Ishikawa (cell line): ENCODE data around the gene NDUFA3.

Experiments
- CEBPB ChIP-seq: IDR thresholded peaks from 2 replicates; pipeline ENCODE4 v1.6.1; 2012
- CREB1 ChIP-seq: IDR thresholded peaks from 2 replicates; pipeline ENCODE4 v1.6.1; 2012; ENCODE audit warnings: low read depth
- EGR1 ChIP-seq: IDR thresholded peaks from 2 replicates; pipeline ENCODE4 v1.6.1; 2012
- EP300 ChIP-seq: IDR thresholded peaks from 2 replicates; pipeline ENCODE4 v1.6.1; 2012; ENCODE audit warnings: borderline replicate concordance
- FOXM1 ChIP-seq: IDR thresholded peaks from 2 replicates; pipeline ENCODE4 v1.6.1; 2012; ENCODE audit warnings: low read depth, borderline replicate concordance
- MAX ChIP-seq: IDR thresholded peaks from 2 replicates; pipeline ENCODE4 v1.6.1; 2012
- NFIC ChIP-seq: IDR thresholded peaks from 2 replicates; pipeline ENCODE4 v1.6.1; 2012
- RAD21 ChIP-seq: IDR thresholded peaks from 2 replicates; pipeline ENCODE4 v1.6.1; 2012; ENCODE audit warnings: low read depth
- REST ChIP-seq: IDR thresholded peaks from 2 replicates; pipeline ENCODE4 v1.6.1; 2012; ENCODE audit warnings: low read depth, mild to moderate bottlenecking
- TAF1 ChIP-seq: IDR thresholded peaks from 2 replicates; pipeline ENCODE4 v1.6.1; 2012; ENCODE audit warnings: low read depth, mild to moderate bottlenecking
- TCF12 ChIP-seq: IDR thresholded peaks from 2 replicates; pipeline ENCODE4 v1.6.1; 2012; ENCODE audit warnings: low read depth
- TEAD4 ChIP-seq: IDR thresholded peaks from 2 replicates; pipeline ENCODE4 v1.6.1; 2012
- USF1 ChIP-seq: IDR thresholded peaks from 2 replicates; pipeline ENCODE4 v1.6.1; 2012
- YY1 ChIP-seq: IDR thresholded peaks from 2 replicates; pipeline ENCODE4 v1.6.1; 2012; ENCODE audit warnings: low read depth
- ZBTB7A ChIP-seq: IDR thresholded peaks from 2 replicates; pipeline ENCODE4 v1.6.1; 2012; ENCODE audit warnings: low read depth

NDUFA3 gene

GRCh38 chr19:54137699-54138488 lies 35.2 kb downstream of the NDUFA3 start, which contains the start of gene CNOT3:
CNOT3 (plus strand) TSS chr19:54137762; CDS start chr19:54142979, 5,217 bp downstream.
- TF ChIP-seq REST (no peak), EP300 (no peak), TEAD4 (0 out of 2 replicates have a peak, but pooled peaks have one; percentile 1), EGR1 (peak; percentile 8; the same call in 1 of the 2 replicates), TCF12 (no peak), TAF1 (peak; percentile 89), FOXM1 (no peak), RAD21 (no peak), MAX (peak; percentile 84), ZBTB7A (peak; percentile 28; the same call in 1 of the 2 replicates), YY1 (peak; percentile 93), USF1 (no peak), NFIC (no peak), CEBPB (no peak), CREB1 (no peak)

GRCh38 chr19:54138489-54139256 lies 36.0 kb downstream of the NDUFA3 start:
- TF ChIP-seq ZBTB7A = no peak

- no peak for TF ChIP-seq CREB1
- TF ChIP-seq EGR1 = no peak
- no peak for TF ChIP-seq USF1
- TF ChIP-seq CEBPB = no peak
Measured at GRCh38 chr19:54141356-54141755, 38.7 kb downstream of the NDUFA3 start.

- TF ChIP-seq TCF12 (no peak), MAX (no peak), FOXM1 (no peak), CREB1 (no peak), ZBTB7A (no peak), NFIC (no peak), CEBPB (no peak), TAF1 (no peak), USF1 (no peak), TEAD4 (no peak), REST (no peak), RAD21 (no peak), EGR1 (no peak), EP300 (no peak), YY1 (no peak)
Measured at GRCh38 chr19:54142166-54142780, 39.6 kb downstream of the NDUFA3 start.

GRCh38 chr19:54145541-54146158 lies 43.0 kb downstream of the NDUFA3 start:
- TF ChIP-seq USF1 = no peak
- TF ChIP-seq EGR1 = no peak
- no peak for TF ChIP-seq YY1
- no peak for TF ChIP-seq TCF12
- no peak for TF ChIP-seq FOXM1
- no peak for TF ChIP-seq EP300
- TF ChIP-seq CREB1 = no peak
- no peak for TF ChIP-seq TEAD4
- TF ChIP-seq TAF1 = no peak
